Neural cell (in vitro differentiated cells): ENCODE data around the gene NME9. TPM values are rescaled to one million over a fixed set of nuclear protein-coding genes. Genes with fewer than 3 reads are reported as not detected.

Experiments used
- H2AFZ ChIP-seq: fragments of 200-600, 300-800 bp; sonication (generic), shearing (Covaris generic); 2 replicates; pipeline ENCODE4 v1.6.0; 2014; ENCODE audit warnings: low read depth, mild to moderate bottlenecking, antibody characterized with exemption, low read length, moderate library complexity
- H3F3A ChIP-seq: fragments of 200-600 bp; shearing (Covaris generic); 2 replicates; pipeline ENCODE4 v1.6.1; 2016; ENCODE audit warnings: mild to moderate bottlenecking, moderate library complexity, mixed read lengths, antibody characterized with exemption, low read length; ENCODE audit not compliant: insufficient read depth, poor library complexity, severe bottlenecking
- H3K27ac ChIP-seq: fragments of 200-600, 300-800 bp; sonication (generic), shearing (Covaris generic); 2 replicates; pipeline ENCODE4 v1.5.1; 2014; ENCODE audit warnings: mild to moderate bottlenecking, low read length, moderate library complexity
- H3K27me3 ChIP-seq: fragments of 300-800, 200-600 bp; sonication (generic), shearing (Covaris generic); 2 replicates; pipeline ENCODE4 v1.6.0; 2014; ENCODE audit warnings: mild to moderate bottlenecking, low read depth, low read length, moderate library complexity; ENCODE audit not compliant: insufficient read depth
- H3K36me3 ChIP-seq: fragments of 300-800, 200-600 bp; sonication (generic), shearing (Covaris generic); 2 replicates; pipeline ENCODE4 v1.5.1; 2014; ENCODE audit warnings: mild to moderate bottlenecking, antibody characterized with exemption, low read length, moderate library complexity; ENCODE audit not compliant: insufficient read depth
- H3K4me2 ChIP-seq: fragments of 300-800, 200-600 bp; sonication (generic), shearing (Covaris generic); 2 replicates; pipeline ENCODE4 v1.6.0; 2014; ENCODE audit warnings: mild to moderate bottlenecking, low read length
- H3K4me3 ChIP-seq: fragments of 300-800, 200-600 bp; sonication (generic), shearing (Covaris generic); 2 replicates; pipeline ENCODE4 v1.5.1; 2014; ENCODE audit warnings: mild to moderate bottlenecking, low read length, moderate library complexity
- H3K79me2 ChIP-seq: fragments of 200-600 bp; shearing (Covaris generic); replicated peaks from 2 replicates; pipeline ENCODE4 v1.6.0; 2014; ENCODE audit warnings: mild to moderate bottlenecking, low read length, moderate library complexity; ENCODE audit not compliant: insufficient read depth
- H3K9ac ChIP-seq: fragments of 300-800, 200-600 bp; sonication (generic), shearing (Covaris generic); 2 replicates; pipeline ENCODE4 v1.6.1; 2016; ENCODE audit warnings: mild to moderate bottlenecking, low read length, mixed read lengths
- H3K9me2 ChIP-seq: fragments of 200-600 bp; shearing (Covaris generic); 2 replicates; pipeline ENCODE4 v1.6.1; 2016; ENCODE audit warnings: mild to moderate bottlenecking, low read length, mixed read lengths; ENCODE audit not compliant: insufficient read depth
- H3K9me3 ChIP-seq: fragments of 200-600, 300-800 bp; sonication (generic), shearing (Covaris generic); 2 replicates; pipeline ENCODE4 v1.6.1; 2016; ENCODE audit warnings: mild to moderate bottlenecking, mixed run types, low read length, moderate library complexity, mixed read lengths
- H4K20me1 ChIP-seq: fragments of 200-600 bp; shearing (Covaris generic); 2 replicates; pipeline ENCODE4 v1.6.1; 2016; ENCODE audit warnings: mild to moderate bottlenecking, mixed run types; ENCODE audit not compliant: insufficient read depth
- EP300 ChIP-seq: fragments of 450-650 bp; conservative IDR thresholded peaks from 2 replicates; pipeline ENCODE4 v1.6.1; 2014; ENCODE audit warnings: antibody characterized with exemption, mild to moderate bottlenecking, moderate library complexity; ENCODE audit not compliant: poor library complexity, severe bottlenecking
- EZH2 ChIP-seq: fragments of 200-600, 300-800 bp; shearing (Covaris generic), sonication (generic); IDR thresholded peaks from 2 replicates; pipeline ENCODE4 v1.6.1; 2014; ENCODE audit warnings: antibody characterized with exemption, low read length, borderline replicate concordance, mild to moderate bottlenecking; ENCODE audit not compliant: insufficient read depth, poor library complexity, severe bottlenecking
- MXI1 ChIP-seq: fragments of 450-650 bp; conservative IDR thresholded peaks from 2 replicates; pipeline ENCODE4 v1.6.1; 2014; ENCODE audit warnings: antibody characterized with exemption, mild to moderate bottlenecking; ENCODE audit not compliant: poor library complexity, severe bottlenecking
- POLR2AphosphoS5 ChIP-seq: IDR thresholded peaks from 2 replicates; pipeline ENCODE4 v1.6.1; 2012
- RAD21 ChIP-seq: fragments of 450-650 bp; conservative IDR thresholded peaks from 2 replicates; pipeline ENCODE4 v1.6.1; 2014; ENCODE audit warnings: antibody characterized with exemption, mild to moderate bottlenecking, moderate library complexity
- SMC3 ChIP-seq: fragments of 450-650 bp; conservative IDR thresholded peaks from 2 replicates; pipeline ENCODE4 v1.6.1; 2014; ENCODE audit warnings: antibody characterized with exemption, mild to moderate bottlenecking, moderate library complexity; ENCODE audit not compliant: poor library complexity
- TAF1 ChIP-seq: IDR thresholded peaks from 2 replicates; pipeline ENCODE4 v1.6.1; 2012; ENCODE audit warnings: low read depth
- polyA minus RNA-seq: library from RNA; depleted of rRNA, polyadenylated mRNA; stranded (reverse); fragments of >200 nt; gene quantifications from 2 replicates; pipeline ENCODE4 v1.2.3, GENCODE V29; 2014
- polyA plus RNA-seq: library from polyadenylated mRNA; depleted of rRNA; stranded (reverse); fragments of >200 nt; gene quantifications from 2 replicates; pipeline ENCODE4 v1.2.3, GENCODE V29; 2014
- TF ChIP-seq, protein P1 (sequence below): IDR thresholded peaks from 2 replicates; pipeline ENCODE4 v1.6.1; 2012; ENCODE audit warnings: borderline replicate concordance
- TF ChIP-seq, protein P2 (sequence below): fragments of 450-650 bp; IDR thresholded peaks from 2 replicates; pipeline ENCODE4 v1.5.1; 2014; ENCODE audit warnings: antibody characterized with exemption, mild to moderate bottlenecking, moderate library complexity; ENCODE audit not compliant: poor library complexity, severe bottlenecking

The NME9 gene, protein sequence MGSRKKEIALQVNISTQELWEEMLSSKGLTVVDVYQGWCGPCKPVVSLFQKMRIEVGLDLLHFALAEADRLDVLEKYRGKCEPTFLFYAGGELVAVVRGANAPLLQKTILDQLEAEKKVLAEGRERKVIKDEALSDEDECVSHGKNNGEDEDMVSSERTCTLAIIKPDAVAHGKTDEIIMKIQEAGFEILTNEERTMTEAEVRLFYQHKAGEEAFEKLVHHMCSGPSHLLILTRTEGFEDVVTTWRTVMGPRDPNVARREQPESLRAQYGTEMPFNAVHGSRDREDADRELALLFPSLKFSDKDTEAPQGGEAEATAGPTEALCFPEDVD
- polyA plus RNA-seq, result 17.4 and 40.3 TPM in 2 replicates
- 20.5 and 24.7 TPM in 2 replicates for polyA minus RNA-seq

DNA sequence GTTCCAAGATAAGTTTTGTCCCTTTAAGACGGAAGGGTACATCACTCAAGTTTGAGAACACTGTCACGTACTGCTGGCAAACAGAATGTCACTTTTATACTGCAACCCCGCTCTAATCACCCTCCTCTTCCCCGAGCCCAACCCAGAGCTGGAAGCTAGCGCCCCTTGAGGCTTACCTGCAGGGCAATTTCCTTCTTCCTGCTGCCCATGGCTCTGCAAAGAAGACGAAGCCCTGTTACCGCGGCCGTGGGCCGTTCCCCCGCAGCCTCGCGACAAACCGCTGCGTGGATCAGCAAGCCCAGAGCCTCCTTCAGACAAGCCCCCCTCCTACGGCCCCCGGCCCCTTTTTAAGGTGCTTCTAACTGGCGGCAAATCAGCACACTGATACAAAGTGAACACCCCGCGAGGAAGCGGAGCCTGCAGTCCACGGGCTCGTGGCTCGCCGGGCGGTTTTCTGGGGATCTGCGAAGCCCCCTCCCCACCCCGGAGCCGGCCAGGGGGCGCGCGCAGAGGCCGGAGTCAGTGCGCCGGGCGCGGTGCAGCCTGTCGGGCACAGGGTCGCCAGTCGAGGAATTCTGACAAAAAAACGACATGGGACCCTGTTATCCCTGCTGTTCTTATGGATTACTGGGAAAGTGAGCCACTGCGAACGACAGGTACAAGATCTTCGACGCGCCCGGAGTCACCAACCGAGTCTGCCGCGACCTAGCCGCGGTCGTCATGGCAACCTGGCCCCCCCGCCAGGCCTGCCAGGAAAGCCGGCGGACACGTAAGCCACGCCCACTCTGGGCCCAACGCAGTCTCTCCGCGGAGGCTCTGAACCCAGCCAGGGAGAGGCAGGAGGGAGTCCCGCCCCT, at the start of gene NME9:
Gene NME9 (minus strand): TSS at position 725 of the 857 bp plus-strand sequence. CDS start 516 bp downstream, at position 209.
- peak; percentile 66 for TF ChIP-seq MXI1
- peak; percentile 33 for TF ChIP-seq SMC3
- no peak for TF ChIP-seq EZH2
- TF ChIP-seq, protein P1, sequence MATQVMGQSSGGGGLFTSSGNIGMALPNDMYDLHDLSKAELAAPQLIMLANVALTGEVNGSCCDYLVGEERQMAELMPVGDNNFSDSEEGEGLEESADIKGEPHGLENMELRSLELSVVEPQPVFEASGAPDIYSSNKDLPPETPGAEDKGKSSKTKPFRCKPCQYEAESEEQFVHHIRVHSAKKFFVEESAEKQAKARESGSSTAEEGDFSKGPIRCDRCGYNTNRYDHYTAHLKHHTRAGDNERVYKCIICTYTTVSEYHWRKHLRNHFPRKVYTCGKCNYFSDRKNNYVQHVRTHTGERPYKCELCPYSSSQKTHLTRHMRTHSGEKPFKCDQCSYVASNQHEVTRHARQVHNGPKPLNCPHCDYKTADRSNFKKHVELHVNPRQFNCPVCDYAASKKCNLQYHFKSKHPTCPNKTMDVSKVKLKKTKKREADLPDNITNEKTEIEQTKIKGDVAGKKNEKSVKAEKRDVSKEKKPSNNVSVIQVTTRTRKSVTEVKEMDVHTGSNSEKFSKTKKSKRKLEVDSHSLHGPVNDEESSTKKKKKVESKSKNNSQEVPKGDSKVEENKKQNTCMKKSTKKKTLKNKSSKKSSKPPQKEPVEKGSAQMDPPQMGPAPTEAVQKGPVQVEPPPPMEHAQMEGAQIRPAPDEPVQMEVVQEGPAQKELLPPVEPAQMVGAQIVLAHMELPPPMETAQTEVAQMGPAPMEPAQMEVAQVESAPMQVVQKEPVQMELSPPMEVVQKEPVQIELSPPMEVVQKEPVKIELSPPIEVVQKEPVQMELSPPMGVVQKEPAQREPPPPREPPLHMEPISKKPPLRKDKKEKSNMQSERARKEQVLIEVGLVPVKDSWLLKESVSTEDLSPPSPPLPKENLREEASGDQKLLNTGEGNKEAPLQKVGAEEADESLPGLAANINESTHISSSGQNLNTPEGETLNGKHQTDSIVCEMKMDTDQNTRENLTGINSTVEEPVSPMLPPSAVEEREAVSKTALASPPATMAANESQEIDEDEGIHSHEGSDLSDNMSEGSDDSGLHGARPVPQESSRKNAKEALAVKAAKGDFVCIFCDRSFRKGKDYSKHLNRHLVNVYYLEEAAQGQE, result peak; percentile 75
- peak; percentile 60 for TF ChIP-seq RAD21
- TF ChIP-seq POLR2AphosphoS5, result peak; percentile 78
- peak; percentile 58 for TF ChIP-seq EP300
- peak; percentile 41 for TF ChIP-seq TAF1
- TF ChIP-seq, protein P2, sequence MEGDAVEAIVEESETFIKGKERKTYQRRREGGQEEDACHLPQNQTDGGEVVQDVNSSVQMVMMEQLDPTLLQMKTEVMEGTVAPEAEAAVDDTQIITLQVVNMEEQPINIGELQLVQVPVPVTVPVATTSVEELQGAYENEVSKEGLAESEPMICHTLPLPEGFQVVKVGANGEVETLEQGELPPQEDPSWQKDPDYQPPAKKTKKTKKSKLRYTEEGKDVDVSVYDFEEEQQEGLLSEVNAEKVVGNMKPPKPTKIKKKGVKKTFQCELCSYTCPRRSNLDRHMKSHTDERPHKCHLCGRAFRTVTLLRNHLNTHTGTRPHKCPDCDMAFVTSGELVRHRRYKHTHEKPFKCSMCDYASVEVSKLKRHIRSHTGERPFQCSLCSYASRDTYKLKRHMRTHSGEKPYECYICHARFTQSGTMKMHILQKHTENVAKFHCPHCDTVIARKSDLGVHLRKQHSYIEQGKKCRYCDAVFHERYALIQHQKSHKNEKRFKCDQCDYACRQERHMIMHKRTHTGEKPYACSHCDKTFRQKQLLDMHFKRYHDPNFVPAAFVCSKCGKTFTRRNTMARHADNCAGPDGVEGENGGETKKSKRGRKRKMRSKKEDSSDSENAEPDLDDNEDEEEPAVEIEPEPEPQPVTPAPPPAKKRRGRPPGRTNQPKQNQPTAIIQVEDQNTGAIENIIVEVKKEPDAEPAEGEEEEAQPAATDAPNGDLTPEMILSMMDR, result peak; percentile 83
- no peaks in the 10 kb centered on the region for H3K27me3 ChIP-seq
- H3K36me3 ChIP-seq, result no peaks in the 10 kb centered on the region
- H3K9ac ChIP-seq, result peak within 1 kb of the TSS; percentile 81
- H3K79me2 ChIP-seq, result peaks cover 4% of the 10 kb centered on the region
- H3K9me2 ChIP-seq, result no peaks in the 10 kb centered on the region
- no peaks in the 10 kb centered on the region for H3K9me3 ChIP-seq
- peak within 1 kb of the TSS; percentile 90 for H3K27ac ChIP-seq
- H3K4me2 ChIP-seq, result peak within 1 kb of the TSS; percentile 87
- H2AFZ ChIP-seq, result peak within 1 kb of the TSS; percentile 70
- H3K4me3 ChIP-seq, result peak within 1 kb of the TSS; percentile 81
- peaks cover 4% of the 10 kb centered on the region for H3F3A ChIP-seq
- no peaks in the 10 kb centered on the region for H4K20me1 ChIP-seq

DNA sequence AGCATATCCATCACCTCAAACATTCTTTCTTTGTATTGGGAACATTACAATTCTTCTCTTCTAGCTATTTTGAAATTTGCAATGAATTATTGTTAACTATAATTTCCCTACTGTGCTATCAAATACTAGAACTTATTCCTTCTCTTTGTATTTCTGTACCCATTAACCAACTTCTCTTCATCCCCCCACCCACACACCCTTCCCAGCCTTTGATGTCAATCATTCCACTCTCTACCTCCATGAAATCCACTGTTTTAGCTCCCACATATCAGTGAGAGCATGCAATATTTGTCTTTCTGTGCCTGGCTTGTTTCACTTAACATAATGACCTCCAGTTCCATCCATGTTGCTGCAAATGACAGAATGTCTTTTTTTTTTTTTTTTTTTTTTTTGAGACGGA, 49.3 kb upstream of the NME9 start:
- TF ChIP-seq SMC3, result no peak
- no peak for TF ChIP-seq POLR2AphosphoS5
- TF ChIP-seq TAF1, result no peak
- TF ChIP-seq, protein P2, result no peak
- no peak for TF ChIP-seq EP300
- no peak for TF ChIP-seq EZH2
- no peak for TF ChIP-seq MXI1
- no peak for TF ChIP-seq RAD21
- TF ChIP-seq, protein P1, result no peak
- Histone ChIP-seq H3K36me3 (peaks cover 6% of the 10 kb centered on the region), H3K27ac (no peak overlapping the region), H3K9me3 (no peaks in the 10 kb centered on the region), H3K27me3 (no peaks in the 10 kb centered on the region), H3K79me2 (no peaks in the 10 kb centered on the region), H3K4me2 (no peak overlapping the region), H3F3A (no peaks in the 10 kb centered on the region), H3K9ac (no peak overlapping the region), H3K4me3 (no peak overlapping the region), H2AFZ (no peak overlapping the region), H4K20me1 (no peaks in the 10 kb centered on the region), H3K9me2 (no peaks in the 10 kb centered on the region)
